22Rv1 (cell line): Measurements from ENCODE around the gene EPHB1.

Source experiments
- H3K27ac ChIP-seq: fragments of 450-650 bp; 2 replicates; pipeline ENCODE4 v1.5.1; 2017
- CTCF ChIP-seq: fragments of 450-650 bp; IDR thresholded peaks from 2 replicates; pipeline ENCODE4 v1.5.1; 2017; ENCODE audit warnings: mild to moderate bottlenecking
- ZFX ChIP-seq: fragments of 450-650 bp; IDR thresholded peaks from 2 replicates; pipeline ENCODE4 v1.6.1; 2017; ENCODE audit warnings: antibody characterized with exemption, borderline replicate concordance

Gene EPHB1

GRCh38 chr3:134938029-134938525, 143.0 kb downstream of the EPHB1 start:
- TF ChIP-seq ZFX (no peak), CTCF (no peak)
- H3K27ac ChIP-seq: no peak overlapping the region

- H3K27ac ChIP-seq: no peak overlapping the region
- no peak for TF ChIP-seq ZFX
- TF ChIP-seq CTCF: no peak
Measured at GRCh38 chr3:134939978-134940377, 144.9 kb downstream of the EPHB1 start.

- no peak overlapping the region for H3K27ac ChIP-seq
- TF ChIP-seq ZFX (no peak), CTCF (no peak)
Measured at GRCh38 chr3:134941820-134942219, 146.8 kb downstream of the EPHB1 start.

- TF ChIP-seq CTCF (no peak), ZFX (no peak)
- no peak overlapping the region for H3K27ac ChIP-seq
Measured at GRCh38 chr3:134944429-134944828, 149.4 kb downstream of the EPHB1 start.

- TF ChIP-seq CTCF (no peak), ZFX (no peak)
- H3K27ac ChIP-seq: no peak overlapping the region
Measured at GRCh38 chr3:134949150-134949549, 154.1 kb downstream of the EPHB1 start.

GRCh38 chr3:134952371-134952770, 157.3 kb downstream of the EPHB1 start:
- no peak for TF ChIP-seq CTCF
- TF ChIP-seq ZFX: no peak
- no peak overlapping the region for H3K27ac ChIP-seq

GRCh38 chr3:134955874-134956273, 160.8 kb downstream of the EPHB1 start:
- TF ChIP-seq ZFX: no peak
- no peak for TF ChIP-seq CTCF
- no peak overlapping the region for H3K27ac ChIP-seq
